Measurements from ENCODE around the gene UTS2B. TPM values are rescaled to one million over a fixed set of nuclear protein-coding genes. Genes with fewer than 3 reads are reported as not detected.

The UTS2B gene
- total and polyA plus RNA-seq, 2 of the 13 experiments (the other 11 are each of a cell fraction or from before 2014, with no cell fraction given), result 0.03 to 0.46 TPM

DNA sequence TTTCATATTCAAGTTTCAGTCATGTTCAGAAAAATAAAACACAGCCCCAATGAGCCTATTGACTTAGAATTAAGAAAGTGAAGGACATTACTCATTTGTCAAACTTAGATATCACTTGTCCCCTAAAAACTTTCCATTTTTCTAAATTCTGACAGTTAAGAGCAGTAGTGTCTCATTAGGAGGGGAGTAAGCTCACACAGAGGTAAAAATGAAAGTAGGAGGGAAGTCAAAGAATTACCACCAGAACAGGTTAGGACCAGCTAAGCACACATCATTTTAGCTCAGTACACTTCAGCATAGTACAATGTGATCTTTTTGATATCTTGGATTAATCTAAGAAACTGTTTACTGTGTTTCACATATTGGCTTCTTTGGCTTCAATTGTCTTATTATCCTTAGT, 67.0 kb downstream of the UTS2B start:
- POLR2A ChIA-PET, result no interaction called here
- no TSS peak for BruUV-seq (replicated peaks)
- Histone ChIP-seq H3K36me3 (replicated peaks in 1 of 2; ENCODE audit: control insufficient read depth in 1 of 2, insufficient read depth in 2 of 2, low read length in 2 of 2) (no peaks in the 10 kb centered on the region), H3K27ac (ENCODE audit: extremely low read length, insufficient read depth, low read length) (no peak overlapping the region), H3K4me3 (replicated peaks in 1 of 3; ENCODE audit: insufficient read depth in 1 of 3, low read depth in 2 of 3, low read length in 3 of 3) (no peak overlapping the region), H3K79me2 (ENCODE audit: insufficient read depth, low read length) (no peaks in the 10 kb centered on the region), H4K20me1 (ENCODE audit: insufficient read depth, low read length) (no peaks in the 10 kb centered on the region), H3K4me2 (ENCODE audit: low read depth, low read length) (no peak overlapping the region), H3K27me3 (ENCODE audit: control insufficient read depth in 1 of 2, insufficient read depth in 2 of 2, low read length in 2 of 2) (no peaks in the 10 kb centered on the region; a peak in 1 of 5 replicates), H3K9ac (ENCODE audit: insufficient read depth, low read depth, low read length) (no peak overlapping the region), H3K4me1 (ENCODE audit: insufficient read depth, low read length) (no peaks in the 10 kb centered on the region), H2AFZ (ENCODE audit: low read length) (no peak overlapping the region), H3K9me3 (ENCODE audit: low read length) (no peaks in the 10 kb centered on the region)
- no peak for DNase-seq (ENCODE audit: low spot score)
- no peak for ATAC-seq
- intact Hi-C loops (cut with micrococcal nuclease; ENCODE audit: unreplicated experiment), result no loop called here
- no peak for TF ChIP-seq GFI1 (CRISPR knock-in tag; IDR thresholded peaks at IDR 0.05; ENCODE audit: borderline replicate concordance)
- in situ Hi-C loops (cut with HindIII; ENCODE audit: extremely low pct_ligation_motif_present, low pct_unique_long_range_greater_than_20kb), result no loop called here
- CTCF ChIA-PET (ENCODE audit: low intra/inter-chr PET ratio, low total read pairs), result no interaction called here
- no peak for FAIRE-seq

DNA sequence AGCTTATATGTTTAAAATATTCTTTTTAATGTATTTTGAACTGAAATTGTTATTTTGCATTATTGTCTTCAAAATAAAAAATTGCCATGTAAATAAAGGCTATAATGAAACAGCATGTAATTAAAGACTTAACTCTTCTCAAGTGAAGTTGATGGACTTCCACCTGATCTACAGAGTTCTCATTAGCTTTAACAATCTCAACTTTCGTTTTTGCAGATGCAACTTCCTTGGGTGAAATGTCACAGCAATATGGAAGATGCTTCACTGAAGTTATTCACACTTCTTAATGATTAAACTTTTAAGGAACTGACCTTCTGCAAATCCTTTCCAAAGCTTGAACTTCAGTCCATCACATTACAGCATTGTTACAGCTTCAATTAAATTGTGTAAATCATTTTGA, 67.7 kb downstream of the UTS2B start:
- H3K9me3 ChIP-seq (ENCODE audit: low read length), result no peaks in the 10 kb centered on the region
- no TSS peak for BruUV-seq (replicated peaks)
- POLR2A ChIA-PET, result no interaction called here
- no peak overlapping the region for H2AFZ ChIP-seq (ENCODE audit: low read length)
- no peaks in the 10 kb centered on the region; a peak in 1 of 5 replicates for H3K27me3 ChIP-seq (ENCODE audit: control insufficient read depth in 1 of 2, insufficient read depth in 2 of 2, low read length in 2 of 2)
- CTCF ChIA-PET (ENCODE audit: low intra/inter-chr PET ratio, low total read pairs), result no interaction called here
- no peak overlapping the region for H3K27ac ChIP-seq (ENCODE audit: extremely low read length, insufficient read depth, low read length)
- FAIRE-seq (no peak), ATAC-seq (no peak), DNase-seq (ENCODE audit: low spot score) (no peak)
- no peaks in the 10 kb centered on the region for H4K20me1 ChIP-seq (ENCODE audit: insufficient read depth, low read length)
- no peaks in the 10 kb centered on the region for H3K36me3 ChIP-seq (replicated peaks in 1 of 2; ENCODE audit: control insufficient read depth in 1 of 2, insufficient read depth in 2 of 2, low read length in 2 of 2)
- H3K4me2 ChIP-seq (ENCODE audit: low read depth, low read length), result no peak overlapping the region
- 0% methylated on average over 1 of the region's 1 CpG for WGBS (ENCODE audit: low lambda C conversion rate)
- no peaks in the 10 kb centered on the region for H3K79me2 ChIP-seq (ENCODE audit: insufficient read depth, low read length)
- no peak overlapping the region for H3K4me3 ChIP-seq (replicated peaks in 1 of 3; ENCODE audit: insufficient read depth in 1 of 3, low read depth in 2 of 3, low read length in 3 of 3)
- intact Hi-C loops (cut with micrococcal nuclease; ENCODE audit: unreplicated experiment) (no loop called here), in situ Hi-C loops (cut with HindIII; ENCODE audit: extremely low pct_ligation_motif_present, low pct_unique_long_range_greater_than_20kb) (no loop called here)
- H3K9ac ChIP-seq (ENCODE audit: insufficient read depth, low read depth, low read length), result no peak overlapping the region
- H3K4me1 ChIP-seq (ENCODE audit: insufficient read depth, low read length), result no peaks in the 10 kb centered on the region
- no peak for TF ChIP-seq TCF12 (IDR thresholded peaks at IDR 0.05)
- no peak for TF ChIP-seq TCF12 (CRISPR knock-in tag; IDR thresholded peaks at IDR 0.05)
- no peak for TF ChIP-seq REPIN1 (CRISPR knock-in tag; IDR thresholded peaks at IDR 0.05; ENCODE audit: borderline replicate concordance, low read depth)
- TF ChIP-seq ZNF570 (CRISPR knock-in tag; IDR thresholded peaks at IDR 0.05; ENCODE audit: borderline replicate concordance), result no peak
- no peak for TF ChIP-seq GTF2F1 (IDR thresholded peaks at IDR 0.05; ENCODE audit: low read length)
- TF ChIP-seq ZNF468 (CRISPR knock-in tag; IDR thresholded peaks at IDR 0.05), result no peak
- no peak for TF ChIP-seq ZNF850 (CRISPR knock-in tag; conservative IDR thresholded peaks at IDR 0.05)
- TF ChIP-seq HOXA3 (CRISPR knock-in tag; IDR thresholded peaks at IDR 0.05), result no peak
- no peak for TF ChIP-seq ZNF547 (CRISPR knock-in tag; IDR thresholded peaks at IDR 0.05)
- TF ChIP-seq, protein P1, sequence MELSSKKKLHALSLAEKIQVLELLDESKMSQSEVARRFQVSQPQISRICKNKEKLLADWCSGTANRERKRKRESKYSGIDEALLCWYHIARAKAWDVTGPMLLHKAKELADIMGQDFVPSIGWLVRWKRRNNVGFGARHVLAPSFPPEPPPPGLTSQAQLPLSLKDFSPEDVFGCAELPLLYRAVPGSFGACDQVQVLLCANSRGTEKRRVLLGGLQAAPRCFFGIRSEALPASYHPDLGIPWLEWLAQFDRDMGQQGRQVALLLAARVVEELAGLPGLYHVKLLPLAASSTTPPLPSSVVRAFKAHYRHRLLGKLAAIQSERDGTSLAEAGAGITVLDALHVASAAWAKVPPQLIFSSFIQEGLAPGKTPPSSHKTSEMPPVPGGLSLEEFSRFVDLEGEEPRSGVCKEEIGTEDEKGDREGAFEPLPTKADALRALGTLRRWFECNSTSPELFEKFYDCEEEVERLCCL (CRISPR knock-in tag; IDR thresholded peaks at IDR 0.05; ENCODE audit: borderline replicate concordance), result no peak
- no peak for TF ChIP-seq NR3C1 (CRISPR knock-in tag; IDR thresholded peaks at IDR 0.05)
- TF ChIP-seq, protein P2, sequence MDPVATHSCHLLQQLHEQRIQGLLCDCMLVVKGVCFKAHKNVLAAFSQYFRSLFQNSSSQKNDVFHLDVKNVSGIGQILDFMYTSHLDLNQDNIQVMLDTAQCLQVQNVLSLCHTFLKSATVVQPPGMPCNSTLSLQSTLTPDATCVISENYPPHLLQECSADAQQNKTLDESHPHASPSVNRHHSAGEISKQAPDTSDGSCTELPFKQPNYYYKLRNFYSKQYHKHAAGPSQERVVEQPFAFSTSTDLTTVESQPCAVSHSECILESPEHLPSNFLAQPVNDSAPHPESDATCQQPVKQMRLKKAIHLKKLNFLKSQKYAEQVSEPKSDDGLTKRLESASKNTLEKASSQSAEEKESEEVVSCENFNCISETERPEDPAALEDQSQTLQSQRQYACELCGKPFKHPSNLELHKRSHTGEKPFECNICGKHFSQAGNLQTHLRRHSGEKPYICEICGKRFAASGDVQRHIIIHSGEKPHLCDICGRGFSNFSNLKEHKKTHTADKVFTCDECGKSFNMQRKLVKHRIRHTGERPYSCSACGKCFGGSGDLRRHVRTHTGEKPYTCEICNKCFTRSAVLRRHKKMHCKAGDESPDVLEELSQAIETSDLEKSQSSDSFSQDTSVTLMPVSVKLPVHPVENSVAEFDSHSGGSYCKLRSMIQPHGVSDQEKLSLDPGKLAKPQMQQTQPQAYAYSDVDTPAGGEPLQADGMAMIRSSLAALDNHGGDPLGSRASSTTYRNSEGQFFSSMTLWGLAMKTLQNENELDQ (CRISPR knock-in tag; IDR thresholded peaks at IDR 0.05; ENCODE audit: borderline replicate concordance), result no peak
- TF ChIP-seq FOXA3 (CRISPR knock-in tag; IDR thresholded peaks at IDR 0.05), result no peak
